Measurements from ENCODE around the gene BCL6B.

The BCL6B gene

DNA sequence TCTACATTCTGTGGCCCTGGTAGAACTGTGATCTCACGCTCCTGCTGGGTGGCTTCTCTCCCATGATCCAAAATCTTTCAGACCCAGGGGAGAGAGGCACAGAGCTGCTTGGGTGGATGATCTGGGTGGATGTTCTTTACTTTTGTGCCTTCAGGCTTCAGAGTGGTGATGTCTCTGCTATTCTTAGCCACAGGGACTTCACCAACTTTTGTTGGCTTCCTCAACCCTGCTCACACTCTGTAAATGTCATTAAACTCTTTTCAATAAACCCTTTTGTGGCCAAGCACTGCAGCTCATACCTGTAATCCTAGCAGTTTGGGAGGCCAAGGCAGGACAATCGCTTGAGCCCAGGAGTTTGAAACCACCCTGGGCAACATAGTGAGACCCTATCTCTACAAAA is 49.6 kb downstream of the BCL6B start:
- Histone ChIP-seq H3K27ac (ENCODE audit: low read depth, low read length) (no peak overlapping the region), H3K9me2 (replicated peaks; ENCODE audit: insufficient read depth, low read length) (no peaks in the 10 kb centered on the region), H2AFZ (ENCODE audit: low read depth, low read length, severe bottlenecking) (no peak overlapping the region), H3K27me3 (ENCODE audit: low read length) (no peaks in the 10 kb centered on the region), H3K79me2 (ENCODE audit: insufficient read depth, low read length) (no peaks in the 10 kb centered on the region), H3K4me3 (ENCODE audit: insufficient read depth, low read length, poor library complexity, severe bottlenecking) (no peak overlapping the region), H3K9me3 (ENCODE audit: insufficient read depth, low read length) (no peaks in the 10 kb centered on the region), H3K36me3 (ENCODE audit: low read length) (no peaks in the 10 kb centered on the region), H3K4me2 (ENCODE audit: low read depth, low read length, poor library complexity, severe bottlenecking) (no peak overlapping the region), H3K9ac (ENCODE audit: low read length) (no peak overlapping the region), H4K20me1 (ENCODE audit: low read depth, low read length) (no peaks in the 10 kb centered on the region), H3F3A (ENCODE audit: insufficient read depth) (no peaks in the 10 kb centered on the region)
- TF ChIP-seq, protein P1, sequence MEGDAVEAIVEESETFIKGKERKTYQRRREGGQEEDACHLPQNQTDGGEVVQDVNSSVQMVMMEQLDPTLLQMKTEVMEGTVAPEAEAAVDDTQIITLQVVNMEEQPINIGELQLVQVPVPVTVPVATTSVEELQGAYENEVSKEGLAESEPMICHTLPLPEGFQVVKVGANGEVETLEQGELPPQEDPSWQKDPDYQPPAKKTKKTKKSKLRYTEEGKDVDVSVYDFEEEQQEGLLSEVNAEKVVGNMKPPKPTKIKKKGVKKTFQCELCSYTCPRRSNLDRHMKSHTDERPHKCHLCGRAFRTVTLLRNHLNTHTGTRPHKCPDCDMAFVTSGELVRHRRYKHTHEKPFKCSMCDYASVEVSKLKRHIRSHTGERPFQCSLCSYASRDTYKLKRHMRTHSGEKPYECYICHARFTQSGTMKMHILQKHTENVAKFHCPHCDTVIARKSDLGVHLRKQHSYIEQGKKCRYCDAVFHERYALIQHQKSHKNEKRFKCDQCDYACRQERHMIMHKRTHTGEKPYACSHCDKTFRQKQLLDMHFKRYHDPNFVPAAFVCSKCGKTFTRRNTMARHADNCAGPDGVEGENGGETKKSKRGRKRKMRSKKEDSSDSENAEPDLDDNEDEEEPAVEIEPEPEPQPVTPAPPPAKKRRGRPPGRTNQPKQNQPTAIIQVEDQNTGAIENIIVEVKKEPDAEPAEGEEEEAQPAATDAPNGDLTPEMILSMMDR (IDR thresholded peaks at IDR 0.05; ENCODE audit: insufficient read depth, low read length, poor library complexity, severe bottlenecking) = no peak
- TF ChIP-seq EZH2phosphoT487 (conservative IDR thresholded peaks at IDR 0.05; ENCODE audit: low read length) = no peak

DNA sequence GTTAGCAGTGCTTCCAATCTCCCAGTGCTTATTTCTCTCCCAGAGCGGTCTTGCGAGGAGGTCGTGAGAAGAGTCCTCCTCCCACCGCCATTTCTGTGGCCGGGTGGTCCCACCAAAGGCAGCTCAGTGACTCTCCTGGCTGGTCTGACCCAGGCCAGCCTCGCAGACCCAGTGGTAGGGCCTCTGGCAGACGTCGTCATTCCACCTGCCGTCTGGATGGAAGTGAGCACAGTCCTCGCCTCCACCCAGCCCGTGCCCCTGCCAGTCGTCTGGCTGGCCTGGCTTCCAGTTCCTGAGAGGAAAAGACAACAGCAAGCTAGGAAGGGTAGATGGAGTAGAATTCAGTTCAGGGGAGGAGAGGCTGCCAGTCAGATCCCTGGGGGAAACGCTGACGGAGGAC is 52.1 kb downstream of the BCL6B start:
- no peak overlapping the region for H2AFZ ChIP-seq (ENCODE audit: low read depth, low read length, severe bottlenecking)
- H3F3A ChIP-seq (ENCODE audit: insufficient read depth) = no peaks in the 10 kb centered on the region
- H3K27me3 ChIP-seq (ENCODE audit: low read length) = no peaks in the 10 kb centered on the region
- H3K36me3 ChIP-seq (ENCODE audit: low read length) = no peaks in the 10 kb centered on the region
- H3K9me3 ChIP-seq (ENCODE audit: insufficient read depth, low read length) = no peaks in the 10 kb centered on the region
- TF ChIP-seq, protein P1 (IDR thresholded peaks at IDR 0.05; ENCODE audit: insufficient read depth, low read length, poor library complexity, severe bottlenecking) = no peak
- TF ChIP-seq EZH2phosphoT487 (conservative IDR thresholded peaks at IDR 0.05; ENCODE audit: low read length) = no peak
- H3K9ac ChIP-seq (ENCODE audit: low read length) = no peak overlapping the region
- no peaks in the 10 kb centered on the region for H3K9me2 ChIP-seq (replicated peaks; ENCODE audit: insufficient read depth, low read length)
- H3K27ac ChIP-seq (ENCODE audit: low read depth, low read length) = no peak overlapping the region
- no peaks in the 10 kb centered on the region for H4K20me1 ChIP-seq (ENCODE audit: low read depth, low read length)
- no peak overlapping the region for H3K4me2 ChIP-seq (ENCODE audit: low read depth, low read length, poor library complexity, severe bottlenecking)
- no peak overlapping the region for H3K4me3 ChIP-seq (ENCODE audit: insufficient read depth, low read length, poor library complexity, severe bottlenecking)
- no peaks in the 10 kb centered on the region for H3K79me2 ChIP-seq (ENCODE audit: insufficient read depth, low read length)

- H3K9me3 ChIP-seq (ENCODE audit: insufficient read depth, low read length) = no peaks in the 10 kb centered on the region
- no peaks in the 10 kb centered on the region for H4K20me1 ChIP-seq (ENCODE audit: low read depth, low read length)
- no peaks in the 10 kb centered on the region for H3K79me2 ChIP-seq (ENCODE audit: insufficient read depth, low read length)
- H3K36me3 ChIP-seq (ENCODE audit: low read length) = no peaks in the 10 kb centered on the region
- H3K4me2 ChIP-seq (ENCODE audit: low read depth, low read length, poor library complexity, severe bottlenecking) = no peak overlapping the region
- no peak overlapping the region for H3K4me3 ChIP-seq (ENCODE audit: insufficient read depth, low read length, poor library complexity, severe bottlenecking)
- H3K9me2 ChIP-seq (replicated peaks; ENCODE audit: insufficient read depth, low read length) = no peaks in the 10 kb centered on the region
- H3K27me3 ChIP-seq (ENCODE audit: low read length) = no peaks in the 10 kb centered on the region
- H3F3A ChIP-seq (ENCODE audit: insufficient read depth) = no peaks in the 10 kb centered on the region
- H2AFZ ChIP-seq (ENCODE audit: low read depth, low read length, severe bottlenecking) = no peak overlapping the region
- no peak overlapping the region for H3K27ac ChIP-seq (ENCODE audit: low read depth, low read length)
- TF ChIP-seq, protein P1 (IDR thresholded peaks at IDR 0.05; ENCODE audit: insufficient read depth, low read length, poor library complexity, severe bottlenecking) = no peak
- no peak for TF ChIP-seq EZH2phosphoT487 (conservative IDR thresholded peaks at IDR 0.05; ENCODE audit: low read length)
- no peak overlapping the region for H3K9ac ChIP-seq (ENCODE audit: low read length)
These were observed 55.2 kb downstream of the BCL6B start for GRCh38 chr17:7077911-7078546.
